ENCODE data around the gene IL10. TPM values are rescaled to one million over a fixed set of nuclear protein-coding genes. Genes with fewer than 3 reads are reported as not detected.
"Not testable (repeated sequence)": the region's sequence is repeated elsewhere in the genome, so short reads cannot be mapped to it uniquely, and the experiment has no call there.

IL10 gene
- total RNA-seq, 6 donors from 2014 or later: 0.55 to 5.2 (median 3.3) TPM

GRCh38 chr1:206785182-206785765 is 13.0 kb upstream of the IL10 start:
- TF ChIP-seq POLR2AphosphoS5 (IDR thresholded peaks at IDR 0.05): no peak
- TF ChIP-seq CTCF (IDR thresholded peaks at IDR 0.05): no peak
- TF ChIP-seq POLR2A (IDR thresholded peaks at IDR 0.05): no peak
- WGBS, 2 donors: 67 to 71% methylated on average over 4 of the region's 4 CpGs

GRCh38 chr1:206784471-206784903 is 12.2 kb upstream of the IL10 start:
- 84 to 92% methylated on average over 17 of the region's 17 CpGs for WGBS, 2 donors
- ATAC-seq (ENCODE audit: low FRiP score in 2 of 2): no peak
- no peak overlapping the region for H3K4me3 ChIP-seq
- TF ChIP-seq CTCF (IDR thresholded peaks at IDR 0.05): no peak
- no peak for TF ChIP-seq POLR2A (IDR thresholded peaks at IDR 0.05)
- no peak for TF ChIP-seq POLR2AphosphoS5 (IDR thresholded peaks at IDR 0.05)
- TF ChIP-seq EP300 (IDR thresholded peaks at IDR 0.05): no peak
- peak in 1 of 2 donors; percentile 82 for DNase-seq
- H3K27me3 ChIP-seq: no peaks in the 10 kb centered on the region
- no peaks in the 10 kb centered on the region for H3K9me3 ChIP-seq
- H3K36me3 ChIP-seq: no peaks in the 10 kb centered on the region
- peaks cover 0 to 3% (median 0%) of the 10 kb centered on the region in 4 donors for H3K4me1 ChIP-seq
- H3K27ac ChIP-seq: no peak overlapping the region

More at GRCh38 chr1:206785182-206785765, 13.0 kb upstream of the IL10 start:
- Histone ChIP-seq H3K36me3 (no peaks in the 10 kb centered on the region), H3K27ac (no peak overlapping the region), H3K4me1 (peaks cover 0 to 3% (median 0%) of the 10 kb centered on the region in 4 donors), H3K27me3 (no peaks in the 10 kb centered on the region), H3K9me3 (no peaks in the 10 kb centered on the region), H3K4me3 (no peak overlapping the region)
- no peak for ATAC-seq (ENCODE audit: low FRiP score in 2 of 2)
- no peak for DNase-seq

DNA sequence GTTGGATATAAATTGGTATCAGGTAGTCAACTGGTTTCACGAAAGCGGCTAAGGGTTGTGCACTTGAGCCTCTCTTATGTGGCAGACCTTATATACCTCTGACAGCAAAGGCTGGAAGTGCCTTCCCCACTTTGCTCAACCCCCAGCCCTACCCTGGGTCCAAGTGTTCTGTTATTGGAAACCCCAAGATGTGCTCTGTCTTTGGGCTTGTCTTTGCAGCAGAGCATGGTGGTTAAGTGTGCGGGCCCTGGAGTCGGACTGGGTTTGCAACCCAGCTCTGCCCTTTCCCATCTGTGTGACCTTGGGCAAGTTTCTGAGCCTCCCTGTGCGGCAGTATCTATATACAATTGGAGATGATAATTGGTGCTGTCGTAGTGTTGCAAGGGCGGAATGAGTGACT is 11.2 kb upstream of the IL10 start:
- Histone ChIP-seq H3K27ac (no peak overlapping the region), H3K4me1 (peaks cover 0 to 3% (median 0%) of the 10 kb centered on the region in 4 donors), H3K9me3 (no peaks in the 10 kb centered on the region), H3K36me3 (no peaks in the 10 kb centered on the region), H3K4me3 (no peak overlapping the region), H3K27me3 (no peaks in the 10 kb centered on the region)
- 80 to 81% methylated on average over 7 of the region's 7 CpGs for WGBS, 2 donors
- ATAC-seq (ENCODE audit: low FRiP score in 2 of 2): no peak
- no peak for TF ChIP-seq POLR2A (IDR thresholded peaks at IDR 0.05)
- TF ChIP-seq EP300 (IDR thresholded peaks at IDR 0.05): no peak
- no peak for DNase-seq

GRCh38 chr1:206782448-206782847 is 10.2 kb upstream of the IL10 start:
- Histone ChIP-seq H3K27me3 (no peaks in the 10 kb centered on the region), H3K9me3 (no peaks in the 10 kb centered on the region), H3K27ac (no peak overlapping the region), H3K4me1 (peaks cover 0 to 3% (median 0%) of the 10 kb centered on the region in 4 donors), H3K4me3 (no peak overlapping the region), H3K36me3 (no peaks in the 10 kb centered on the region)
- no peak for ATAC-seq (ENCODE audit: low FRiP score in 2 of 2)
- DNase-seq: no peak
- no peak for TF ChIP-seq POLR2AphosphoS5 (IDR thresholded peaks at IDR 0.05)
- TF ChIP-seq EP300 (IDR thresholded peaks at IDR 0.05): no peak
- no peak for TF ChIP-seq CTCF (IDR thresholded peaks at IDR 0.05)
- TF ChIP-seq POLR2A (IDR thresholded peaks at IDR 0.05): no peak
- 79 to 81% methylated on average over 2 of the region's 2 CpGs for WGBS, 2 donors

DNA sequence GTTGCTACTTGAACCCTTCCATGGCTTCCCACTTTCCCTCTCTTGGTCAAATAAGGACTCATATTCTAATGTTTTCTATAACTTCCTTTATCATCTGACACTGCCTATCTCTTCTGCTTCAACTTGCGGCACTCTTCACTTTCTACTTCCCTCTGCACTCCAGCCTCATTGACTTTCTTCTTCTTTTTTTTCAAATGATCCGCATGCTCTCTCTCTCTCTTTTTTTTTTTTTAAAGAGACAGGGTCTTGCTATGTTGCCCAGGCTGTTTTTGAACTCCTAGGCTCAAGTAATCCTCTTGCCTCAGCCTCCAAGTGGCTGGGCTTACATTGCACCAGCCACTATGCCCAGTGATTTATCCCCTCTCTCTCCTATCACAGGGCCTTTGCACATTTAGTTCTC is 7.3 kb upstream of the IL10 start:
- no peak for DNase-seq
- ATAC-seq (ENCODE audit: low FRiP score in 2 of 2): peak in 1 of 2 donors; percentile 54
- no peak overlapping the region for H3K27ac ChIP-seq
- H3K4me1 ChIP-seq: no peaks in the 10 kb centered on the region
- H3K27me3 ChIP-seq: no peaks in the 10 kb centered on the region
- H3K36me3 ChIP-seq: no peaks in the 10 kb centered on the region
- WGBS, 2 donors: 59 to 62% methylated on average over 2 of the region's 2 CpGs
- H3K9me3 ChIP-seq: no peaks in the 10 kb centered on the region
- H3K4me3 ChIP-seq: no peak overlapping the region
- TF ChIP-seq CTCF (IDR thresholded peaks at IDR 0.05) (no peak), POLR2A (IDR thresholded peaks at IDR 0.05) (no peak), EP300 (IDR thresholded peaks at IDR 0.05) (no peak), POLR2AphosphoS5 (IDR thresholded peaks at IDR 0.05) (no peak)

DNA sequence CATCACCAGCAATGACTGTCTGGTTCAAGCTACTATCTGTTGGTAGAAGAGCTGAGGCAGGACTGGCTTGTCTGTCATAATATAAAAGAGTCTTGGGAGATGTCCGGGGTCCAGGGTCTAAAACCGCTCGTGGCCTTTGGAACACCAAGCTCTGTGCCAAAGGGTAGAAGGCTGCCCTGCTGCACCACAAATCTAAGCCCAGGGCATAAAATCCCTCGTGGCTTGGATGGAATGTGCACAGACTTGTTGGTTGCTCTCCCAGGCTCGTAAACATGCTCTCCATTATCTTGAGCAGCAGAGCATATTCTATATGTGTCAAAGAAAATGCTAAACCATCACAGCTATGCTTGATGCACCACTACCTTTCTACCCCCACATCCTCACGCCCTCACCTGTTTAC is 6.6 kb upstream of the IL10 start:
- H3K27ac ChIP-seq; H3K9me3 ChIP-seq; H3K27me3 ChIP-seq; DNase-seq; H3K36me3 ChIP-seq; ATAC-seq (ENCODE audit: low FRiP score in 2 of 2); H3K4me1 ChIP-seq; H3K4me3 ChIP-seq: not testable (repeated sequence)
- WGBS, 2 donors: 84 to 92% methylated on average over 6 of the region's 6 CpGs

Measured in upper lobe of left lung (tissue), 6 donors.